Activated naive CD4-positive, alpha-beta T cell treated with anti-CD3 and anti-CD28 coated beads, Interleukin-2, amount 50 U/mL, for 24 hours (primary cell): Measurements from ENCODE around the gene VAMP1.
A peak's percentile ranks its signal among the peaks of the same experiment; 100 is the strongest.
"Not testable (repeated sequence)": the region's sequence is repeated elsewhere in the genome, so short reads cannot be mapped to it uniquely, and the experiment has no call there.

Experiments used
- H3K27ac Mint-ChIP-seq: one replicate; pipeline ENCODE4 v1.8.0; 2021; ENCODE audit warnings: mild to moderate bottlenecking, mixed read lengths
- H3K27me3 Mint-ChIP-seq: one replicate; pipeline ENCODE4 v1.8.0; 2021; ENCODE audit warnings: mixed read lengths
- H3K36me3 Mint-ChIP-seq: one replicate; pipeline ENCODE4 v1.8.0; 2021; ENCODE audit warnings: mixed read lengths
- H3K4me1 Mint-ChIP-seq: one replicate; pipeline ENCODE4 v1.8.0; 2021; ENCODE audit warnings: mixed read lengths
- H3K4me3 Mint-ChIP-seq: one replicate; pipeline ENCODE4 v1.8.0; 2021; ENCODE audit warnings: mild to moderate bottlenecking, mixed read lengths
- H3K9me3 Mint-ChIP-seq: one replicate; pipeline ENCODE4 v1.8.0; 2021; ENCODE audit warnings: mixed read lengths

Gene VAMP1

GRCh38 chr12:6470375-6471163, at the start of gene VAMP1:
Gene VAMP1, minus strand, starts transcription at chr12:6470677. Its CDS starts 146 bp downstream, at chr12:6470531.
- no peaks in the 10 kb centered on the region for H3K9me3 Mint-ChIP-seq
- H3K27ac Mint-ChIP-seq, result peak within 1 kb of the TSS; percentile 89
- peak within 1 kb of the TSS; percentile 91 for H3K4me3 Mint-ChIP-seq
- H3K27me3 Mint-ChIP-seq, result no peaks in the 10 kb centered on the region
- H3K4me1 Mint-ChIP-seq, result peaks cover 58% of the 10 kb centered on the region
- peaks cover 6% of the 10 kb centered on the region for H3K36me3 Mint-ChIP-seq

- Mint-ChIP-seq H3K27me3 (no peaks in the 10 kb centered on the region), H3K36me3 (peaks cover 18% of the 10 kb centered on the region), H3K27ac (peak overlapping the region; percentile 72), H3K9me3 (no peaks in the 10 kb centered on the region), H3K4me3 (no peak overlapping the region), H3K4me1 (no peaks in the 10 kb centered on the region)
These were observed 49.7 kb upstream of the VAMP1 start for GRCh38 chr12:6520186-6520585.

GRCh38 chr12:6508087-6508486, 37.6 kb upstream of the VAMP1 start:
- Mint-ChIP-seq H3K27me3 (no peaks in the 10 kb centered on the region), H3K36me3 (peaks cover 12% of the 10 kb centered on the region), H3K4me3 (no peak overlapping the region), H3K9me3 (no peaks in the 10 kb centered on the region), H3K4me1 (peaks cover 10% of the 10 kb centered on the region), H3K27ac (no peak overlapping the region)

- no peak overlapping the region for H3K27ac Mint-ChIP-seq
- no peaks in the 10 kb centered on the region for H3K27me3 Mint-ChIP-seq
- H3K4me1 Mint-ChIP-seq, result peaks cover 10% of the 10 kb centered on the region
- H3K36me3 Mint-ChIP-seq, result peaks cover 9% of the 10 kb centered on the region
- H3K9me3 Mint-ChIP-seq, result no peaks in the 10 kb centered on the region
- H3K4me3 Mint-ChIP-seq, result no peak overlapping the region
These were observed 36.9 kb upstream of the VAMP1 start for GRCh38 chr12:6507102-6507998.

- no peak overlapping the region for H3K27ac Mint-ChIP-seq
- peaks cover under 1% of the 10 kb centered on the region for H3K36me3 Mint-ChIP-seq
- no peak overlapping the region for H3K4me3 Mint-ChIP-seq
- no peaks in the 10 kb centered on the region for H3K9me3 Mint-ChIP-seq
- peaks cover 18% of the 10 kb centered on the region for H3K4me1 Mint-ChIP-seq
- no peaks in the 10 kb centered on the region for H3K27me3 Mint-ChIP-seq
These were observed 30.0 kb upstream of the VAMP1 start for GRCh38 chr12:6500466-6500865.

GRCh38 chr12:6497291-6497690, 26.8 kb upstream of the VAMP1 start:
- peak overlapping the region; percentile 86 for H3K27ac Mint-ChIP-seq
- H3K4me1 Mint-ChIP-seq, result peaks cover 32% of the 10 kb centered on the region
- H3K4me3 Mint-ChIP-seq, H3K36me3 Mint-ChIP-seq, H3K9me3 Mint-ChIP-seq, H3K27me3 Mint-ChIP-seq: not testable (repeated sequence)

GRCh38 chr12:6494968-6495367, 24.5 kb upstream of the VAMP1 start:
- peaks cover 38% of the 10 kb centered on the region for H3K4me1 Mint-ChIP-seq
- peaks cover 9% of the 10 kb centered on the region for H3K36me3 Mint-ChIP-seq
- H3K27me3 Mint-ChIP-seq, result no peaks in the 10 kb centered on the region
- no peaks in the 10 kb centered on the region for H3K9me3 Mint-ChIP-seq
- peak overlapping the region; percentile 94 for H3K4me3 Mint-ChIP-seq
- peak overlapping the region; percentile 95 for H3K27ac Mint-ChIP-seq

- Mint-ChIP-seq H3K9me3 (no peaks in the 10 kb centered on the region), H3K36me3 (peaks cover 9% of the 10 kb centered on the region), H3K4me1 (peaks cover 38% of the 10 kb centered on the region), H3K4me3 (peak overlapping the region; percentile 94), H3K27ac (peak overlapping the region; percentile 95), H3K27me3 (no peaks in the 10 kb centered on the region)
These were observed 23.8 kb upstream of the VAMP1 start for GRCh38 chr12:6494258-6494743.

GRCh38 chr12:6493497-6494257, 23.2 kb upstream of the VAMP1 start, which contains the start of gene NCAPD2:
Gene NCAPD2, plus strand, starts transcription at chr12:6494102. Its CDS starts 997 bp downstream, at chr12:6495099.
- peaks cover 9% of the 10 kb centered on the region for H3K36me3 Mint-ChIP-seq
- H3K9me3 Mint-ChIP-seq, result no peaks in the 10 kb centered on the region
- H3K27me3 Mint-ChIP-seq, result no peaks in the 10 kb centered on the region
- peak within 1 kb of the TSS; percentile 95 for H3K27ac Mint-ChIP-seq
- H3K4me3 Mint-ChIP-seq, result peak within 1 kb of the TSS; percentile 94
- H3K4me1 Mint-ChIP-seq, result peaks cover 38% of the 10 kb centered on the region

GRCh38 chr12:6492838-6493496, 22.5 kb upstream of the VAMP1 start, which contains the start of gene MRPL51:
Gene MRPL51, minus strand, starts transcription at chr12:6493262. Its CDS starts 126 bp downstream, at chr12:6493136.
- Mint-ChIP-seq H3K9me3 (no peaks in the 10 kb centered on the region), H3K4me1 (peaks cover 34% of the 10 kb centered on the region), H3K27ac (peak within 1 kb of the TSS; percentile 95), H3K36me3 (peaks cover 9% of the 10 kb centered on the region), H3K27me3 (no peaks in the 10 kb centered on the region), H3K4me3 (peak within 1 kb of the TSS; percentile 94)

- not testable (repeated sequence) for H3K27me3 Mint-ChIP-seq, H3K4me3 Mint-ChIP-seq, H3K9me3 Mint-ChIP-seq, H3K36me3 Mint-ChIP-seq, H3K27ac Mint-ChIP-seq
- peaks cover 22% of the 10 kb centered on the region for H3K4me1 Mint-ChIP-seq
These were observed 20.2 kb upstream of the VAMP1 start for GRCh38 chr12:6490673-6491072.

- H3K27ac Mint-ChIP-seq, result no peak overlapping the region
- peaks cover 10% of the 10 kb centered on the region for H3K4me1 Mint-ChIP-seq
- H3K27me3 Mint-ChIP-seq, result no peaks in the 10 kb centered on the region
- no peak overlapping the region for H3K4me3 Mint-ChIP-seq
- no peaks in the 10 kb centered on the region for H3K9me3 Mint-ChIP-seq
- peaks cover 6% of the 10 kb centered on the region for H3K36me3 Mint-ChIP-seq
These were observed 19.0 kb upstream of the VAMP1 start for GRCh38 chr12:6489449-6489848.

- H3K9me3 Mint-ChIP-seq, result no peaks in the 10 kb centered on the region
- H3K27ac Mint-ChIP-seq, result no peak overlapping the region
- H3K27me3 Mint-ChIP-seq, result no peaks in the 10 kb centered on the region
- H3K4me3 Mint-ChIP-seq, result no peak overlapping the region
- peaks cover 7% of the 10 kb centered on the region for H3K4me1 Mint-ChIP-seq
- H3K36me3 Mint-ChIP-seq, result peaks cover 6% of the 10 kb centered on the region
These were observed 17.8 kb upstream of the VAMP1 start for GRCh38 chr12:6488240-6488639.

GRCh38 chr12:6478416-6478815, 7.9 kb upstream of the VAMP1 start:
- no peaks in the 10 kb centered on the region for H3K4me1 Mint-ChIP-seq
- no peak overlapping the region for H3K27ac Mint-ChIP-seq
- H3K36me3 Mint-ChIP-seq, result no peaks in the 10 kb centered on the region
- H3K9me3 Mint-ChIP-seq, result no peaks in the 10 kb centered on the region
- H3K27me3 Mint-ChIP-seq, result no peaks in the 10 kb centered on the region
- no peak overlapping the region for H3K4me3 Mint-ChIP-seq
